GM23338 (cell line): Measurements from ENCODE around the gene TEAD2. TPM values are rescaled to one million over a fixed set of nuclear protein-coding genes. Genes with fewer than 3 reads are reported as not detected.

Experiments used
- ATAC-seq: fragments of 200-7000 bp; cut with Tn5 transposase; 3 replicates; pipeline ENCODE4 v1.9.1; 2020
- DNase-seq: peaks from one replicate; pipeline ENCODE4 v3.0.0-alpha.2; 2015; ENCODE audit warnings: low spot score
- H2AFZ ChIP-seq: fragments of 200-600 bp; sonication (generic); 2 replicates; pipeline ENCODE4 v1.8.0; 2016; ENCODE audit warnings: antibody characterized with exemption, mild to moderate bottlenecking, moderate library complexity
- H3F3A ChIP-seq: fragments of 200-600 bp; sonication (generic); replicated peaks from 2 replicates; pipeline ENCODE4 v1.8.0; 2017; ENCODE audit warnings: antibody characterized with exemption, mixed run types, low read depth
- H3K27ac ChIP-seq: fragments of 200-600 bp; sonication (generic); 2 replicates; pipeline ENCODE4 v1.6.1; 2016; ENCODE audit warnings: low read depth
- H3K27me3 ChIP-seq: fragments of 200-600 bp; sonication (generic); 2 replicates; pipeline ENCODE4 v1.8.0; 2016; ENCODE audit warnings: mild to moderate bottlenecking, mixed run types, moderate library complexity; ENCODE audit not compliant: insufficient read depth
- H3K36me3 ChIP-seq: fragments of 200-600 bp; sonication (generic); 2 replicates; pipeline ENCODE4 v1.8.0; 2016; ENCODE audit warnings: mild to moderate bottlenecking; ENCODE audit not compliant: insufficient read depth
- H3K4me1 ChIP-seq: fragments of 200-600 bp; sonication (generic); 2 replicates; pipeline ENCODE4 v1.8.0; 2016; ENCODE audit warnings: mild to moderate bottlenecking, moderate library complexity; ENCODE audit not compliant: insufficient read depth
- H3K4me2 ChIP-seq: fragments of 200-600 bp; sonication (generic); 2 replicates; pipeline ENCODE4 v1.7.1; 2017; ENCODE audit warnings: mixed run types
- H3K4me3 ChIP-seq: fragments of 200-600 bp; sonication (generic); 2 replicates; pipeline ENCODE4 v1.6.1; 2016; ENCODE audit warnings: mixed run types
- H3K79me2 ChIP-seq: fragments of 200-600 bp; sonication (generic); replicated peaks from 2 replicates; pipeline ENCODE4 v1.8.0; 2017; ENCODE audit warnings: mild to moderate bottlenecking; ENCODE audit not compliant: insufficient read depth
- H3K9me2 ChIP-seq: fragments of 200-600 bp; sonication (generic); 2 replicates; pipeline ENCODE4 v1.8.0; 2017; ENCODE audit not compliant: insufficient read depth
- H4K20me1 ChIP-seq: fragments of 200-600 bp; sonication (generic); replicated peaks from 2 replicates; pipeline ENCODE4 v1.8.0; 2017; ENCODE audit warnings: mild to moderate bottlenecking; ENCODE audit not compliant: insufficient read depth
- H3K27ac Mint-ChIP-seq: 2 replicates; pipeline ENCODE4 v1.8.0; 2020; ENCODE audit warnings: inconsistent platforms, mild to moderate bottlenecking, moderate library complexity, mixed read lengths
- H3K27me3 Mint-ChIP-seq: 3 replicates; pipeline ENCODE4 v1.8.0; 2022; ENCODE audit warnings: low read depth, mild to moderate bottlenecking, moderate library complexity, mixed read lengths, inconsistent platforms; ENCODE audit not compliant: insufficient read depth, poor library complexity
- H3K36me3 Mint-ChIP-seq: 3 replicates; pipeline ENCODE4 v1.8.0; 2021; ENCODE audit warnings: low read depth, mild to moderate bottlenecking, inconsistent platforms, moderate library complexity, mixed read lengths
- H3K4me1 Mint-ChIP-seq: 3 replicates; pipeline ENCODE4 v1.8.0; 2020; ENCODE audit warnings: mild to moderate bottlenecking, inconsistent platforms, mixed read lengths
- H3K4me3 Mint-ChIP-seq: 3 replicates; pipeline ENCODE4 v1.8.0; 2021; ENCODE audit warnings: moderate library complexity, mild to moderate bottlenecking, inconsistent platforms, mixed read lengths
- H3K9me3 Mint-ChIP-seq: 3 replicates; pipeline ENCODE4 v1.8.0; 2020; ENCODE audit warnings: moderate library complexity, mild to moderate bottlenecking, inconsistent platforms, mixed read lengths
- CREB1 ChIP-seq: fragments of 250-450 bp; sonication (Bioruptor Pico); IDR thresholded peaks from 2 replicates; pipeline ENCODE4 v1.5.0; 2020; ENCODE audit warnings: low read depth, mild to moderate bottlenecking, moderate library complexity
- EZH2 ChIP-seq: fragments of 200-600 bp; sonication (generic); IDR thresholded peaks from one replicate; pipeline ENCODE4 v1.8.0; 2017; ENCODE audit warnings: antibody characterized with exemption, mild to moderate bottlenecking, low read depth; ENCODE audit not compliant: unreplicated experiment
- JUNB ChIP-seq: IDR thresholded peaks from one replicate; pipeline ENCODE4 v1.6.1; 2016; ENCODE audit warnings: antibody characterized with exemption; ENCODE audit not compliant: unreplicated experiment
- POLR2AphosphoS5 ChIP-seq: IDR thresholded peaks from 2 replicates; pipeline ENCODE4 v1.6.1; 2016; ENCODE audit warnings: antibody characterized with exemption, low read depth
- STAT1 ChIP-seq: IDR thresholded peaks from one replicate; pipeline ENCODE4 v1.6.1; 2016; ENCODE audit warnings: antibody characterized with exemption; ENCODE audit not compliant: unreplicated experiment
- ZNF114 ChIP-seq: fragments of 250-450 bp; sonication (Bioruptor Pico); IDR thresholded peaks from 2 replicates; pipeline ENCODE4 v1.5.0; 2020; ENCODE audit warnings: mild to moderate bottlenecking, moderate library complexity
- ZNF331 ChIP-seq: fragments of 250-450 bp; sonication (Bioruptor Pico); IDR thresholded peaks from 2 replicates; pipeline ENCODE4 v1.5.0; 2020; ENCODE audit warnings: low read depth, mild to moderate bottlenecking, moderate library complexity
- polyA plus RNA-seq: library from polyadenylated mRNA; unstranded; fragments of >200 nt; fragmentation: Nextera tagmentation; extraction: Ambion mirVana; gene quantifications from 2 replicates; pipeline ENCODE4 v1.2.1, GENCODE V29; 2016
- total RNA-seq: library from RNA; depleted of rRNA; stranded (reverse); fragments of >200 nt; shearing (Covaris generic); gene quantifications from 2 replicates; pipeline ENCODE4 v1.2.3, GENCODE V29; 2014
- TF ChIP-seq, protein P1 (sequence below): IDR thresholded peaks from 2 replicates; pipeline ENCODE4 v1.6.1; 2016; ENCODE audit warnings: antibody characterized with exemption
- TF ChIP-seq, protein P2 (sequence below): IDR thresholded peaks from one replicate; pipeline ENCODE4 v1.6.1; 2018; ENCODE audit warnings: antibody characterized with exemption; ENCODE audit not compliant: unreplicated experiment
- TF ChIP-seq, protein P3 (sequence below): fragments of 250-450 bp; sonication (Bioruptor Pico); IDR thresholded peaks from 2 replicates; pipeline ENCODE4 v1.5.0; 2020; ENCODE audit warnings: mild to moderate bottlenecking, moderate library complexity
- TF ChIP-seq, protein P4 (sequence below), 2 experiments: fragments of 200-600 bp in 1 of 2; sonication (generic) in 1 of 2; conservative IDR thresholded peaks; 2 replicates each; pipeline versions ENCODE4 v1.5.1 to v1.6.1; 2016 to 2017; ENCODE audit warnings: antibody characterized with exemption in 2 of 2, low read depth in 2 of 2, mild to moderate bottlenecking in 2 of 2, moderate library complexity in 1 of 2

Gene TEAD2
- total and polyA plus RNA-seq, 2 experiments from 2014 or later = 30.3 to 82.5 TPM

DNA sequence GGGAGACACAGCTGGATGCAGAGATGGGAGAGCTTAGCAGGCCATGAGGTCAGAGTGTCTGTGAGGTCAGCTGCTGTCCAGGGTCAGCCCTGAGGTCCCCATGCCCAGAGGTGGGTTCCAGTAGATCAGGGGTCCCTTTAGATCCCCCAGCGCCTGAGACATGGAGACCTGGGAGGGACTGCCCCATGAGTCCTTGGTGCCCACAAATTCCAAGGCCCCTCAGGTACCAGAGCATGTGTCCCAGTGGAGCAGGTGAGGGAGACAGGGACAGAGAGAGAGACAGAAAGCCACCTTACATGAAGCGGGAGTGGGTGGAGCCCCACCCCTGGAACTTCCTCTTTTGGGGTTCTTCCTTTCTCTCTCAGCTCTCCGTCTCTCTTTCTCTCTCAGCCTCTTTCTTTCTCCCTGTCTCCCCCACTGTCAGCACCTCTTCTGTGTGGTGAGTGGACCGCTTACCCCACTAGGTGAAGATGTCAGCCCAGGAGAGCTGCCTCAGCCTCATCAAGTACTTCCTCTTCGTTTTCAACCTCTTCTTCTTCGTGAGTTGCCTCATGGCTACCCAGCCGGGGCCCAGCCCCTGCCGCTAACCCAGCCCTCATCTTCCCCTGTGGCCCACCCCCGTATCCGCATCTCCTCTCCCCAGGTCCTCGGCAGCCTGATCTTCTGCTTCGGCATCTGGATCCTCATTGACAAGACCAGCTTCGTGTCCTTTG, 27.0 kb downstream of the TEAD2 start, which contains the start of gene CD37 (continued):
- TF ChIP-seq ZNF114 (CRISPR knock-in tag) (no peak), STAT1 (no peak), EZH2 (no peak), JUNB (no peak), CREB1 (CRISPR knock-in tag) (no peak), ZNF331 (CRISPR knock-in tag) (no peak)
- TF ChIP-seq, protein P1, sequence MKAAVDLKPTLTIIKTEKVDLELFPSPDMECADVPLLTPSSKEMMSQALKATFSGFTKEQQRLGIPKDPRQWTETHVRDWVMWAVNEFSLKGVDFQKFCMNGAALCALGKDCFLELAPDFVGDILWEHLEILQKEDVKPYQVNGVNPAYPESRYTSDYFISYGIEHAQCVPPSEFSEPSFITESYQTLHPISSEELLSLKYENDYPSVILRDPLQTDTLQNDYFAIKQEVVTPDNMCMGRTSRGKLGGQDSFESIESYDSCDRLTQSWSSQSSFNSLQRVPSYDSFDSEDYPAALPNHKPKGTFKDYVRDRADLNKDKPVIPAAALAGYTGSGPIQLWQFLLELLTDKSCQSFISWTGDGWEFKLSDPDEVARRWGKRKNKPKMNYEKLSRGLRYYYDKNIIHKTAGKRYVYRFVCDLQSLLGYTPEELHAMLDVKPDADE = no peak
- TF ChIP-seq, protein P2, sequence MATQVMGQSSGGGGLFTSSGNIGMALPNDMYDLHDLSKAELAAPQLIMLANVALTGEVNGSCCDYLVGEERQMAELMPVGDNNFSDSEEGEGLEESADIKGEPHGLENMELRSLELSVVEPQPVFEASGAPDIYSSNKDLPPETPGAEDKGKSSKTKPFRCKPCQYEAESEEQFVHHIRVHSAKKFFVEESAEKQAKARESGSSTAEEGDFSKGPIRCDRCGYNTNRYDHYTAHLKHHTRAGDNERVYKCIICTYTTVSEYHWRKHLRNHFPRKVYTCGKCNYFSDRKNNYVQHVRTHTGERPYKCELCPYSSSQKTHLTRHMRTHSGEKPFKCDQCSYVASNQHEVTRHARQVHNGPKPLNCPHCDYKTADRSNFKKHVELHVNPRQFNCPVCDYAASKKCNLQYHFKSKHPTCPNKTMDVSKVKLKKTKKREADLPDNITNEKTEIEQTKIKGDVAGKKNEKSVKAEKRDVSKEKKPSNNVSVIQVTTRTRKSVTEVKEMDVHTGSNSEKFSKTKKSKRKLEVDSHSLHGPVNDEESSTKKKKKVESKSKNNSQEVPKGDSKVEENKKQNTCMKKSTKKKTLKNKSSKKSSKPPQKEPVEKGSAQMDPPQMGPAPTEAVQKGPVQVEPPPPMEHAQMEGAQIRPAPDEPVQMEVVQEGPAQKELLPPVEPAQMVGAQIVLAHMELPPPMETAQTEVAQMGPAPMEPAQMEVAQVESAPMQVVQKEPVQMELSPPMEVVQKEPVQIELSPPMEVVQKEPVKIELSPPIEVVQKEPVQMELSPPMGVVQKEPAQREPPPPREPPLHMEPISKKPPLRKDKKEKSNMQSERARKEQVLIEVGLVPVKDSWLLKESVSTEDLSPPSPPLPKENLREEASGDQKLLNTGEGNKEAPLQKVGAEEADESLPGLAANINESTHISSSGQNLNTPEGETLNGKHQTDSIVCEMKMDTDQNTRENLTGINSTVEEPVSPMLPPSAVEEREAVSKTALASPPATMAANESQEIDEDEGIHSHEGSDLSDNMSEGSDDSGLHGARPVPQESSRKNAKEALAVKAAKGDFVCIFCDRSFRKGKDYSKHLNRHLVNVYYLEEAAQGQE = no peak

DNA sequence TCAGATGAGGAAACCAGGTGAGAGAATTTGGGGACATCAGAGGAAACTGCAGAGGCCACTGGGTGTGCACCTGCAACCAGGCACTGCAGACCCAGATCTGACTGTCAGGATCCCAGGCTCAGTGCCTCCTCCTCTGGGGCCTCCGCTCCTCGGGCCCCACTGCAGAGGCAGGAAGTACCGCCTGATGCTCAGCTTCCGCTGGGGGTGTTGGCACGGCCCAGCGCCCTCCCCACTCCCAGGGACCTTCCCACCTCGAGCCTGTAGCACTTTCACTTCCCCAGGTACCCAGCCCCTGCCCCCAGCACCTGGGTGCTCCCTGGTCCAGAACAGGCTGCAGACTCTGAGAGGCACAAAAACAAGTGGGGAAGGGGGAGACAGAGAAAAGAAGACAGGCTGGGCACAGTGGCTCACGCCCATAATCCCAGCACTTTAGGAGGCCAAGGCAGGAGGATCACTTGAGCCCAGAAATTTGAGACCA, 28.4 kb downstream of the TEAD2 start:
- peaks cover 6% of the 10 kb centered on the region for H3K4me1 ChIP-seq
- no peaks in the 10 kb centered on the region for H3K79me2 ChIP-seq
- no peaks in the 10 kb centered on the region for H3K36me3 ChIP-seq
- DNase-seq (no peak), ATAC-seq (no peak)
- H3K4me3 Mint-ChIP-seq = no peak overlapping the region
- H4K20me1 ChIP-seq = 0 out of 2 replicates have a peak, but pooled peaks cover 4% of the 10 kb centered on the region
- no peak overlapping the region for H3K27ac Mint-ChIP-seq
- no peak overlapping the region for H3K4me2 ChIP-seq
- peaks cover 36% of the 10 kb centered on the region for H3K27me3 Mint-ChIP-seq
- no peaks in the 10 kb centered on the region for H3K9me2 ChIP-seq
- no peak overlapping the region for H3K27ac ChIP-seq
- H3K36me3 Mint-ChIP-seq = no peaks in the 10 kb centered on the region; the same call in 1 of the 3 replicates
- peaks cover 24% of the 10 kb centered on the region for H3K27me3 ChIP-seq
- no peaks in the 10 kb centered on the region; the same call in 2 of the 3 replicates for H3K9me3 Mint-ChIP-seq
- no peak overlapping the region for H3K4me3 ChIP-seq
- no peak overlapping the region for H2AFZ ChIP-seq
- H3F3A ChIP-seq = 0 out of 2 replicates have a peak, but pooled peaks cover 3% of the 10 kb centered on the region
- H3K4me1 Mint-ChIP-seq = peaks cover 18% of the 10 kb centered on the region
- TF ChIP-seq, protein P3, sequence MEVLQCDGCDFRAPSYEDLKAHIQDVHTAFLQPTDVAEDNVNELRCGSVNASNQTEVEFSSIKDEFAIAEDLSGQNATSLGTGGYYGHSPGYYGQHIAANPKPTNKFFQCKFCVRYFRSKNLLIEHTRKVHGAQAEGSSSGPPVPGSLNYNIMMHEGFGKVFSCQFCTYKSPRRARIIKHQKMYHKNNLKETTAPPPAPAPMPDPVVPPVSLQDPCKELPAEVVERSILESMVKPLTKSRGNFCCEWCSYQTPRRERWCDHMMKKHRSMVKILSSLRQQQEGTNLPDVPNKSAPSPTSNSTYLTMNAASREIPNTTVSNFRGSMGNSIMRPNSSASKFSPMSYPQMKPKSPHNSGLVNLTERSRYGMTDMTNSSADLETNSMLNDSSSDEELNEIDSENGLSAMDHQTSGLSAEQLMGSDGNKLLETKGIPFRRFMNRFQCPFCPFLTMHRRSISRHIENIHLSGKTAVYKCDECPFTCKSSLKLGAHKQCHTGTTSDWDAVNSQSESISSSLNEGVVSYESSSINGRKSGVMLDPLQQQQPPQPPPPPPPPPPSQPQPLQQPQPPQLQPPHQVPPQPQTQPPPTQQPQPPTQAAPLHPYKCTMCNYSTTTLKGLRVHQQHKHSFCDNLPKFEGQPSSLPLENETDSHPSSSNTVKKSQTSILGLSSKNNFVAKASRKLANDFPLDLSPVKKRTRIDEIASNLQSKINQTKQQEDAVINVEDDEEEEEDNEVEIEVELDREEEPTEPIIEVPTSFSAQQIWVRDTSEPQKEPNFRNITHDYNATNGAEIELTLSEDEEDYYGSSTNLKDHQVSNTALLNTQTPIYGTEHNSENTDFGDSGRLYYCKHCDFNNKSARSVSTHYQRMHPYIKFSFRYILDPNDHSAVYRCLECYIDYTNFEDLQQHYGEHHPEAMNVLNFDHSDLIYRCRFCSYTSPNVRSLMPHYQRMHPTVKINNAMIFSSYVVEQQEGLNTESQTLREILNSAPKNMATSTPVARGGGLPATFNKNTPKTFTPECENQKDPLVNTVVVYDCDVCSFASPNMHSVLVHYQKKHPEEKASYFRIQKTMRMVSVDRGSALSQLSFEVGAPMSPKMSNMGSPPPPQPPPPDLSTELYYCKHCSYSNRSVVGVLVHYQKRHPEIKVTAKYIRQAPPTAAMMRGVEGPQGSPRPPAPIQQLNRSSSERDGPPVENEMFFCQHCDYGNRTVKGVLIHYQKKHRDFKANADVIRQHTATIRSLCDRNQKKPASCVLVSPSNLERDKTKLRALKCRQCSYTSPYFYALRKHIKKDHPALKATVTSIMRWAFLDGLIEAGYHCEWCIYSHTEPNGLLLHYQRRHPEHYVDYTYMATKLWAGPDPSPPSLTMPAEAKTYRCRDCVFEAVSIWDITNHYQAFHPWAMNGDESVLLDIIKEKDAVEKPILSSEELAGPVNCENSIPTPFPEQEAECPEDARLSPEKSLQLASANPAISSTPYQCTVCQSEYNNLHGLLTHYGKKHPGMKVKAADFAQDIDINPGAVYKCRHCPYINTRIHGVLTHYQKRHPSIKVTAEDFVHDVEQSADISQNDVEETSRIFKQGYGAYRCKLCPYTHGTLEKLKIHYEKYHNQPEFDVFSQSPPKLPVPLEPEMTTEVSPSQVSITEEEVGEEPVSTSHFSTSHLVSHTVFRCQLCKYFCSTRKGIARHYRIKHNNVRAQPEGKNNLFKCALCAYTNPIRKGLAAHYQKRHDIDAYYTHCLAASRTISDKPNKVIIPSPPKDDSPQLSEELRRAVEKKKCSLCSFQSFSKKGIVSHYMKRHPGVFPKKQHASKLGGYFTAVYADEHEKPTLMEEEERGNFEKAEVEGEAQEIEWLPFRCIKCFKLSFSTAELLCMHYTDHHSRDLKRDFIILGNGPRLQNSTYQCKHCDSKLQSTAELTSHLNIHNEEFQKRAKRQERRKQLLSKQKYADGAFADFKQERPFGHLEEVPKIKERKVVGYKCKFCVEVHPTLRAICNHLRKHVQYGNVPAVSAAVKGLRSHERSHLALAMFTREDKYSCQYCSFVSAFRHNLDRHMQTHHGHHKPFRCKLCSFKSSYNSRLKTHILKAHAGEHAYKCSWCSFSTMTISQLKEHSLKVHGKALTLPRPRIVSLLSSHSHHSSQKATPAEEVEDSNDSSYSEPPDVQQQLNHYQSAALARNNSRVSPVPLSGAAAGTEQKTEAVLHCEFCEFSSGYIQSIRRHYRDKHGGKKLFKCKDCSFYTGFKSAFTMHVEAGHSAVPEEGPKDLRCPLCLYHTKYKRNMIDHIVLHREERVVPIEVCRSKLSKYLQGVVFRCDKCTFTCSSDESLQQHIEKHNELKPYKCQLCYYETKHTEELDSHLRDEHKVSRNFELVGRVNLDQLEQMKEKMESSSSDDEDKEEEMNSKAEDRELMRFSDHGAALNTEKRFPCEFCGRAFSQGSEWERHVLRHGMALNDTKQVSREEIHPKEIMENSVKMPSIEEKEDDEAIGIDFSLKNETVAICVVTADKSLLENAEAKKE (CRISPR knock-in tag) = no peak
- TF ChIP-seq STAT1 (no peak), EZH2 (no peak), ZNF114 (CRISPR knock-in tag) (no peak), JUNB (no peak), POLR2AphosphoS5 (no peak)
- TF ChIP-seq, protein P4, sequence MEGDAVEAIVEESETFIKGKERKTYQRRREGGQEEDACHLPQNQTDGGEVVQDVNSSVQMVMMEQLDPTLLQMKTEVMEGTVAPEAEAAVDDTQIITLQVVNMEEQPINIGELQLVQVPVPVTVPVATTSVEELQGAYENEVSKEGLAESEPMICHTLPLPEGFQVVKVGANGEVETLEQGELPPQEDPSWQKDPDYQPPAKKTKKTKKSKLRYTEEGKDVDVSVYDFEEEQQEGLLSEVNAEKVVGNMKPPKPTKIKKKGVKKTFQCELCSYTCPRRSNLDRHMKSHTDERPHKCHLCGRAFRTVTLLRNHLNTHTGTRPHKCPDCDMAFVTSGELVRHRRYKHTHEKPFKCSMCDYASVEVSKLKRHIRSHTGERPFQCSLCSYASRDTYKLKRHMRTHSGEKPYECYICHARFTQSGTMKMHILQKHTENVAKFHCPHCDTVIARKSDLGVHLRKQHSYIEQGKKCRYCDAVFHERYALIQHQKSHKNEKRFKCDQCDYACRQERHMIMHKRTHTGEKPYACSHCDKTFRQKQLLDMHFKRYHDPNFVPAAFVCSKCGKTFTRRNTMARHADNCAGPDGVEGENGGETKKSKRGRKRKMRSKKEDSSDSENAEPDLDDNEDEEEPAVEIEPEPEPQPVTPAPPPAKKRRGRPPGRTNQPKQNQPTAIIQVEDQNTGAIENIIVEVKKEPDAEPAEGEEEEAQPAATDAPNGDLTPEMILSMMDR (conservative IDR thresholded peaks at IDR 0.05; ENCODE audit: low read depth in 2 of 2) = no peak
